ENCODE results near the gene MCCC2.
"Not testable (repeated sequence)": the region's sequence is repeated elsewhere in the genome, so short reads cannot be mapped to it uniquely, and the experiment has no call there.

MCCC2 gene

DNA sequence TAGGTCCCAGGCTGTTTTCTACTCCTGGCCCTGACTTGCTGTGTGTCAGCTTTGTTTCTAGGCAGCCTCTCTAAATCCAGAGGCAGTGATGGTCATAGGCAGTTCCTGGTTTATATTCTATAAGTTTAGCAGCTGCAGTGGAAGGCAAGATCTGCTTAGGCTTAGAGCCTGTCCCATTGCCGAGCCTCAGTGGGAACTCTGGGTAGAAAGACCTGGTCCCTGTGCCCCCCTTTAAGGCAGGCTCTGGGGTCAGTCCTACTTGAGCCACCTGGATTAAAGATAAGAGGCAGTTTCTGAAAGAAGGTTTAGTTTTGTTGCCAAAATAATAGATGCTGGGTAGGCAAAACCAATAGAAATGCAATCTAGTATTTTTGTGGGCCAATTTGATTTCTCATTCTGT lies 13.6 kb downstream of the MCCC2 start:
- no peak for DNase-seq (ENCODE audit: low spot score)

DNA sequence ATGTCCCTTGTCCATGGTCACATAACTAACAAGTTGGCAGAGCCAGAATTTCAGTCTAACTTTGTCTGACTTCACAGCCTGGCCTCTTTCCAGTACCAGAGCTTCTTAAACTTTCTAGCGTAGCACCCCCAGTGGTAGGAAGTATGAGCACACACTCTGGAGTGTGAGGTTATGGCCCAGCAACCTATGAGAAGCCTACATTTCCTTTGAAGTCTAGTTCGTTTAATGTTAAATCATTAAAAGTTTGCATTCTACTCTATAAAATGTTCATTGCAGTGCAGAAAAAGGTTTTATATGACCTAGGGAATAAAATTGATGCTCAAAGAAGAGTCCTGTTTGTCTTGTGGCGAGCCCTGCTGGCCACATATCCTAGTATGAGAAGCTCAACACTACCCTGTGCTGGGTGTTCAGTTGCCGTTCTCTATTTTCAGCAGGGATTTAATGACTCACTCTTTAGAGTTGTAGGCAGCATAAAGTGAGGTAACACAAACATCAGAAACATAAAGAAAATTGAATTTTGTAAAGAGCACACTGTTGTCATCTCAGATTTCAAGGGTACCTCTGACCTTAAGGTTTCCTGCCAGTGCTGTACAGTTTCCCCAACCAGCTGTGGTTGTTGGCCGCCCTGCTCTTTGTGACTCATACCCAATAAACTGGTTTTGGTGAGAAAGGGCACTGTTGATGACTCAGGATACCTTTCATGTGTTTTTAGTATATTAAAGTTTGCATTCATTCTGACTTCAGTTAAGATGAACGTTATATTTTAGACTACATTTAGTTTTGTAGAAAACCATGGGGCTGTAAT lies 14.3 kb downstream of the MCCC2 start:
- DNase-seq (ENCODE audit: low spot score): peak; percentile 27

GRCh38 chr5:71609916-71610315 lies 22.8 kb downstream of the MCCC2 start:
- not testable (repeated sequence) for DNase-seq (ENCODE audit: low spot score)

DNA sequence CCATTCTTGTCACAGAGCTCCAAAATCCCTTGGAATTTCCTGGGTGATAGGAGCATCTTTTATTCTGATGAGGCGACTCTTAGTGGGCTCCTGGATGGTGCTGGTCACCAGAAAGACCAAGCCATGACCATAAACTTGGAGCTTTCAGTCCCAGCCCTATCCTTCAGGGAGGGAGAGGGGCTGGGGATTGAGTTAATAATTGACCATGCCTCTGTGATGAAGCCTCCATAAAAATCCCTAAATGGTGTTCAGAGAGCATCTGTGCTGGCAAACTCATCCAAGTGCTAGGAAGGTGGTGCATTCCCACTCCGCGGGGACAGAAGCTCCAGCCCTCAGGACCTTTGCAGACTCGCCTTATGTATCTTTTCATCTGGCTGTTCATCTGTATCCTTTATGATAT lies 28.7 kb downstream of the MCCC2 start:
- DNase-seq (ENCODE audit: low spot score): no peak

DNA sequence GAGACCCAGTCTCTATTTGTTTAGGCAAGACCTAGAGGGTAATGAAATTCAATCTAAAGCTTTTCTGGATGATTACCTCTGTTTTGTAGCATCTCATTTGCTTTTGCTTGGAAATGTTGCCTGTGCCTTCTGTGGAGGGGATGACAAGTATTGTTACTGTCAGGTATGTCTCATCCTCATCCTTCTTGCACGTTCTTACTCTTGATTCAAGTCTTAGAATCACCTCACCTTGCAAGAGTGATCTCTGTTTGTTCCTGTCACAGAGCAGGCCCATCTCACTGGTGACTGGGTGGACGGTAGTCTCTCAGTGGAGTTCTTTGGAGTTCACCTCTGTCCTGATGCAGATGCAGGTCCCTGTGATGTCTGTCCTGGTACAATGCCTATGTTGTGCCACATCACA lies 33.5 kb downstream of the MCCC2 start:
- DNase-seq (ENCODE audit: low spot score): no peak

GRCh38 chr5:71621268-71621667 lies 34.1 kb downstream of the MCCC2 start:
- no peak for DNase-seq (ENCODE audit: low spot score)

DNA sequence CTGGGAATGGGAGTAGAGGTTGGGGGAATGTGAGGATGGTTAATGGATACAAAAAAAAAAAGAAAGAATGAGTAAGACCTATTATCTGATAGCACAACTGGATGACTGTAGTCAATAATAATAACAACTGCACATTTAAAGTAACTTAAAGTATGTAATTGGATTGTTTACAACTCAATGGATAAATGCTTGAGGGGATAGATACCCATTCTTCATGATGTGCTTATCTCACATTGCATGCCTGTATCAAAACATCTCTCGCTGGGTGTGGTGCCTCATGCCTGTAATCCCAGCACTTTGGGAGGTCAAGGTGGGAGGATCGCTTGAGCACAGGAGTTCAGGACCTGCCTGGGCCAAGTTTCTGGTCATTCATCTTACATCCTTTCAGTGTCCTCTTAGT lies 34.6 kb downstream of the MCCC2 start:
- DNase-seq (ENCODE audit: low spot score): no peak

- peak; percentile 43 for DNase-seq (ENCODE audit: low spot score)
These were observed 36.2 kb downstream of the MCCC2 start for GRCh38 chr5:71623221-71623794.

DNA sequence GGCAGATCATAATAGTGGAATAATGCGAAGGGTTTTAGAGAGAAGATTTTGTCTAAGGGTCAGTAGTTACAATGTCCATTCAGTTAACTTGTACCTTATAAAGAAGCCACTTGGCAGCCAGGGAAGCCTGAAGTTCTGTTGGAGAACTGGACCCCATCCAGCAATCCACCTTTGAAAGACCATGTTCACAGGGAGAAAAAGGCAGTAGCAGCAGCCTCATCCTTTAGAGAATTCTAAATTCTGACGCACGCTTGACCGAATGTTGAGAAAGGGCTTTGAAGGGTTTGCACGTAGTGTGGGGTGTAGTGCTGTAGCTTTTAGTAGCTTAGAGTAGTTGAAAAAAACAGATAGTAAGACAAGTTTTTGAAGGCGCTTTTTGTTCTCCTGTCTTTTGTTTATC lies 42.8 kb downstream of the MCCC2 start:
- DNase-seq (ENCODE audit: low spot score): no peak

- no peak for DNase-seq (ENCODE audit: low spot score)
These were observed 43.9 kb downstream of the MCCC2 start for GRCh38 chr5:71631070-71631469.

DNA sequence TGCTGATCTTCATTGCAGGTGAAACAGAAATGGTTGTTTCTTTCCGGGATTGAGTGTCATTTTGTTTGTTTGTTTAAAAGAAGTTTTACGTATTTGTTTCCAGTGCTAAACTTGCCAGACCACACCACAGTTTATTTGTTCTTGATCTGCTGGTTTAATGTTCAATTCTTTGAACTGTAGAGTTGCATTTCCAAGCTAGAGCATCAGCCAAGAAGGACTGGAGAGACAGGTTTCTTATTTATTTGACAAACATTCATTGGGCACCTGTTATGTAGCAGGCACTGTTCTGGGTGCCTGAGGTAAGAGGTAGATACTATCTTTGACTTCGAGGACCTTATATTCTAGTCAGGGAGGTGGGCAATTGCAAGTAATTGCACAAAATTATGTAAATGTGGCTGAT lies 45.0 kb downstream of the MCCC2 start:
- no peak for DNase-seq (ENCODE audit: low spot score)

DNA sequence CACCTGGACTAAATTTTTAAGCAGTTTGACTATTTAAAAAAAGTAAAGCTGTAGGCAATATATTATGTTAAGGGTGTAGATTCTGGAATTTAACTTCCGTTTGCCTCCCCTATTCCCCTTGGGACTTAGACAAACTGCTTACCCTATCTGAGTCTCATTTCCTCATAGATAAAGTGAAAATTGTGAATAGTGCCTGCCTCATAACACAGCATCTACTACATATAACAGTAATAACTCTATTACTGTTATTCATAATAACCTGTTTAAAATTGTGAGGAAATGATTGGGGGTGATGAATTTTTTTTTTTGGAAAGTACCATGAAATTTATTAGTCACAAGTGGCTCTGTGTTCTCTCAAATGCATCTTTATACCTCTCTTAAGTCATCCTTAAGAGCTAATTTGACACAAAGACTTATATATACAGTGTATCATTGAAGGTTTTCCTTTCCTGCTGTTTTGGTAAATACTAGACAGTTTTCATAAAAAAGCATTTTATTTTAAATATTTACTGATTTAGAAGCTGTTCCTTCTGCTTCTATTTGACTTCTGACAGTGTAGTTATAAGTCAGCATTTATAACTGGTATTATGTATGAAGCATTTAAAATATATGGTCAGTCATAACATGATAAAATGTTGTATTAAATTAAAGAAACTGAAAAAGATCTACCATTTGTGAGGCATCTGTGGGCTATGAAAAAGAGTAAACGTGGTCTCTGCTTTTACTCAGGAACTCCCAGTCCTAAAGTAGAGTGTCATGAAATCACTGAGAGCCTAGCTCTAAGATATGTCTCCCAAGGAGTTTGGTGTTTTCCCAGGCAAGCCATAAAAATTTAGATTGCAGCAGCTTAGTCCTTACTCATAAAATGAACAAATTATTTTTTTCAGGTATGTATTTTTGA lies 46.4 kb downstream of the MCCC2 start:
- no peak for DNase-seq (ENCODE audit: low spot score)

- no peak for DNase-seq (ENCODE audit: low spot score)
These were observed 50.0 kb downstream of the MCCC2 start for GRCh38 chr5:71637133-71637532.

- no peak for DNase-seq (ENCODE audit: low spot score)
These were observed 53.3 kb downstream of the MCCC2 start for GRCh38 chr5:71640408-71640807.

GRCh38 chr5:71645030-71645429 lies 57.9 kb downstream of the MCCC2 start:
- DNase-seq (ENCODE audit: low spot score): no peak

DNA sequence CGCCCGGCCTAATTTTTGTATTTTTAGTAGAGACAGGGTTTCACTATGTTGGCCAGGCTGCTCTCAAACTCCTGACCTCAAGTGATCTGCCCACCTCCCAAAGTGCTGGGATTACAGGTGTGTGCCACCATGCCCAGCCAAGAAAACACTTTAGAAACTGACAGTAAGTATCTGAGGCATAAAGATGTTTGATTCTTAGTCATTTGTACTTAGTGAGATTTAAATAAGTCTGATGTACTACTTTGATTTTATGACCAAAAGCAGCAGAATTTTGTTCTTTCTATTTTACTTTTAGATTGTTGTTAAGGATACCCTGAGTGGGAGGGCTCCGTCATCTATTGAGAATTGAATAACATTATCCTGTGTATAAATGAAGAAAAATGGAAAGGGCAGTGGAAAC lies 63.8 kb downstream of the MCCC2 start:
- DNase-seq (ENCODE audit: low spot score): not testable (repeated sequence)

DNA sequence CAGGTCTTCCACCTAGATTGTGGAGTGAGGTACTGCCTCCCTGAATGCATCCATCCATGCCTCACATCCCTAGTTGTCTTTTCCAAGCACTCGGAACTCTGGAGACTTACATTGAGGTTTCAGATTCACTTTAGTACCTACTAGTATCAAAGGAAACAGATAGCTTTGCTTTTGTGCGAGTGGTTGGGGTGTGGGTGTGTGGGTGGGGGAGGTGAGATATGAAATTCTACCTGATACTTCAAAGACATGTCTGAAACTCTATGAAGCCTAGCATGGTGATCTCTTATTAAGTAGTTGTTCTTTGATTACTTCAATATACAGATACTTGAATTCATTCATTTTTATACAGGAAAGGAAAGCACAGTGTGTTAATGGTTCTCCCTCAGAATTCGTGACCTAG lies 64.4 kb downstream of the MCCC2 start:
- no peak for DNase-seq (ENCODE audit: low spot score)

- no peak for DNase-seq (ENCODE audit: low spot score)
These were observed 65.2 kb downstream of the MCCC2 start for GRCh38 chr5:71652349-71652748.

- no peak for DNase-seq (ENCODE audit: low spot score)
These were observed 65.8 kb downstream of the MCCC2 start for GRCh38 chr5:71652803-71653543.

DNA sequence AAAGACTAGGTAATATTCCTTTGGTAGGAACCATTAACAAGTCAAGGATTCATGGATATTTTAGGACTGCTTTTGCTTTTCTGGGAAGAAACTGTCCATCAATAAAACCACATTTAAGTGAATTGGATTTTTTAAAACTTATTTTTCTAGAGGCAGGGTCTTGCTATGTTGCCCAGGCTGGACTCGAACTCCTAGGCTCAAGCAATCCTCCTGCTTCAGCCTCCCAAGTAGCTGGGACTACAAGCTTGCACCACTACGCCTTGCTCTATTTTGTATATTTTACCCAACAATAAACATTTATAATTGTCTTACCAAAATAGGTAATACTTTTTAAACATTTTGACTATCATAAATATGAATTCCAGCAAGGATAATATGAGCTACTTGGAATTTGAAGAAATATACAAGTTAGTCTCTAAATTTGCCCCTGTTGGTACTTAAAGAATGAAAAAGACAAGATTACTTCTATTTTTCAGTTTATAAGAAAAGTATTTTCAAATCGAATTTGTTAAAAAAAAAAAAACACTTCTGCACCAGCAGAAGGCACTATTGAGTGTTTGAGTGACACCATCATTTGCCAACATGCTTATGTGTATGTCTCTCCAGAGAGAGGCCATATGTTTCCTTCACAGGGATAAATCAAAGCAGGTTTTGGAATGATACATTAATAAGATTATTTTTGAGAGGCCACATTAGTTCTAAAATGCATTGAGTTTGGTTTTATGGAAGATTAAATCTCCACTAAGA lies 71.9 kb downstream of the MCCC2 start:
- no peak for DNase-seq (ENCODE audit: low spot score)

DNA sequence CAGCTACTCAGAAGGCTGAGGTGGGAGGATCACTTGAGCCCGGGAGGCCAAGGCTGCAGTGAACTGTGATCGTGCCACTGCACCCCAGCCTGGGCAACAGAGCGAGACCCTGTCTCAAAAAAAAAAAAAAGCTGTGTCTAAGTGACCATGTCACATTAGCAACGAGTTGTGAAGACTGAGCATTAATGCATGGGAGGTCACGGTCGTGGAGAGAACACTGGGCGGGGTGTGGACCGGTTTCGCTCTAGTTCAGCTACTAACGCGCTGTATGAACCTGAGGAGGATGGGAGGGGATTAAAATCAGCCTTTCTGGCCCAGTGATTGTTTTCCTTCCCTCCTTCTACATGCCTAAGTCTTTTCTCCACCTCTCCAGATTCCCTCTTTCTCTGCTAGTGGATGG lies 75.2 kb downstream of the MCCC2 start:
- DNase-seq (ENCODE audit: low spot score): no peak

Measured in Ammon's horn (tissue), 1 donor.